A549 (cell line): ENCODE results near the gene SLC9C1. TPM values are rescaled to one million over a fixed set of nuclear protein-coding genes. Genes with fewer than 3 reads are reported as not detected.

Experiments
- ATAC-seq, 2 experiments: fragments of 200-7000 bp in 1 of 2; fragments of >200 bp in 1 of 2; cut with Nextera tagmentation in 1 of 2; cut with Tn5 transposase in 1 of 2; 3 replicates each; pipeline versions ENCODE4 v1.8.0 to v1.9.1; 2018 to 2020; ENCODE audit warnings: mild to moderate bottlenecking in 1 of 2, moderate library complexity in 1 of 2
- CTCF ChIA-PET: fragments of 300-600 bp; sonication (Branson Sonifier 250); formaldehyde crosslinking; extraction: SDS; loops from one replicate; lab custom pipeline; 2021; ENCODE audit warnings: antibody characterized with exemption, inconsistent platforms; lab: Yijun Ruan, JAX
- POLR2A ChIA-PET: fragments of 350-600 bp; formaldehyde crosslinking; extraction: SDS; loops from one replicate; lab custom pipeline; 2021; ENCODE audit warnings: antibody characterized with exemption, inconsistent platforms; lab: Yijun Ruan, JAX
- DNase-seq, 2 experiments: peaks; one replicate each; pipeline versions ENCODE4 v3.0.0 to v3.0.0-alpha.2; 2011 to 2016; ENCODE audit warnings: low read depth in 1 of 2, low spot score in 1 of 2
- FAIRE-seq: peaks from 2 replicates; lab custom pipeline; 2011; peaks lifted over from hg19 to GRCh38; lab: Jason Lieb, UNC
- H3K27ac ChIP-seq, 2 experiments: fragments of >200 bp; sonication (Bioruptor Twin); formaldehyde crosslinking; 3 replicates each; pipeline ENCODE4 v1.5.1; 2016 to 2017
- H3K4me1 ChIP-seq: fragments of >200 bp; sonication (Bioruptor Twin); formaldehyde crosslinking; 3 replicates; pipeline ENCODE4 v1.6.1; 2016
- H3K4me2 ChIP-seq: fragments of >200 bp; sonication (Bioruptor Twin); formaldehyde crosslinking; 3 replicates; pipeline ENCODE4 v1.6.1; 2016
- H3K4me3 ChIP-seq: fragments of >200 bp; sonication (Bioruptor Twin); formaldehyde crosslinking; 3 replicates; pipeline ENCODE4 v1.5.1; 2016
- H3K9me3 ChIP-seq: fragments of >200 bp; sonication (Bioruptor Twin); formaldehyde crosslinking; 3 replicates; pipeline ENCODE4 v1.6.1; 2016
- BHLHE40 ChIP-seq: IDR thresholded peaks from 2 replicates; pipeline ENCODE4 v1.6.1; 2012; ENCODE audit warnings: low read depth, low read length, inconsistent platforms
- CBX8 ChIP-seq: fragments of 200-600 bp; sonication (generic); IDR thresholded peaks from 2 replicates; pipeline ENCODE4 v1.6.1; 2016
- CEBPB ChIP-seq, 2 experiments: fragments of >200 bp in 1 of 2; sonication (Bioruptor Twin) in 1 of 2; formaldehyde crosslinking in 1 of 2; IDR thresholded peaks; 2 replicates each; pipeline ENCODE4 v1.6.1; 2012 to 2016
- CHD4 ChIP-seq: fragments of 200-600 bp; sonication (generic); IDR thresholded peaks from 2 replicates; pipeline ENCODE4 v1.6.1; 2016; ENCODE audit warnings: antibody characterized with exemption, mild to moderate bottlenecking, borderline replicate concordance
- EHF ChIP-seq: fragments of 250-450 bp; sonication (Bioruptor Pico); IDR thresholded peaks from 2 replicates; pipeline ENCODE4 v1.5.0; 2020; ENCODE audit warnings: mild to moderate bottlenecking
- FOSL2 ChIP-seq, 2 experiments: fragments of 450-650 bp in 1 of 2; fragments of >200 bp in 1 of 2; sonication (Bioruptor Twin) in 1 of 2; formaldehyde crosslinking; IDR thresholded peaks; 2 replicates each; pipeline versions ENCODE4 v1.5.0 to v1.6.1; 2016 to 2020; ENCODE audit warnings: mild to moderate bottlenecking in 1 of 2, moderate library complexity in 1 of 2
- FOXS1 ChIP-seq: fragments of 250-450 bp; sonication (Bioruptor Pico); IDR thresholded peaks from 2 replicates; pipeline ENCODE4 v1.5.0; 2020; ENCODE audit warnings: mild to moderate bottlenecking, moderate library complexity
- GATA3 ChIP-seq: IDR thresholded peaks from 2 replicates; pipeline ENCODE4 v1.6.1; 2012; ENCODE audit warnings: borderline replicate concordance
- HES2 ChIP-seq: fragments of >200 bp; sonication (Bioruptor Twin); formaldehyde crosslinking; IDR thresholded peaks from 2 replicates; pipeline ENCODE4 v1.6.1; 2016
- HOXB13 ChIP-seq: fragments of 250-450 bp; sonication (Bioruptor Pico); IDR thresholded peaks from 2 replicates; pipeline ENCODE4 v1.5.0; 2020; ENCODE audit warnings: low read depth, mild to moderate bottlenecking, moderate library complexity
- HOXB5 ChIP-seq: fragments of 250-450 bp; sonication (Bioruptor Pico); IDR thresholded peaks from 2 replicates; pipeline ENCODE4 v1.5.0; 2020; ENCODE audit warnings: mild to moderate bottlenecking, moderate library complexity
- KDM5A ChIP-seq: fragments of 200-600 bp; sonication (generic); IDR thresholded peaks from 2 replicates; pipeline ENCODE4 v1.6.1; 2016; ENCODE audit warnings: antibody characterized with exemption, mild to moderate bottlenecking
- MAFK ChIP-seq: fragments of 450-650 bp; IDR thresholded peaks from 2 replicates; pipeline ENCODE4 v1.6.1; 2014; ENCODE audit not compliant: partially characterized antibody
- MAX ChIP-seq: IDR thresholded peaks from 2 replicates; pipeline ENCODE4 v1.6.1; 2012
- MAZ ChIP-seq: fragments of 150-350 bp; IDR thresholded peaks from 2 replicates; pipeline ENCODE4 v1.6.1; 2014; ENCODE audit warnings: antibody characterized with exemption, low read depth, low read length, borderline replicate concordance
- NR3C1 ChIP-seq: fragments of >200 bp; sonication (Bioruptor Twin); formaldehyde crosslinking; IDR thresholded peaks from 3 replicates; pipeline ENCODE4 v1.6.1; 2017
- POLR2AphosphoS2 ChIP-seq: conservative IDR thresholded peaks from 2 replicates; pipeline ENCODE4 v1.6.1; 2012; ENCODE audit warnings: low read length, improper control_type of control experiment, inconsistent platforms
- RNF2 ChIP-seq: fragments of 200-600 bp; sonication (generic); IDR thresholded peaks from 2 replicates; pipeline ENCODE4 v1.6.1; 2016; ENCODE audit warnings: low read depth, mild to moderate bottlenecking, antibody characterized with exemption, moderate library complexity, borderline replicate concordance
- SMC3 ChIP-seq: fragments of >200 bp; sonication (Bioruptor Twin); formaldehyde crosslinking; IDR thresholded peaks from 3 replicates; pipeline ENCODE4 v1.6.1; 2018; ENCODE audit warnings: inconsistent platforms
- TFCP2L1 ChIP-seq: fragments of 250-450 bp; sonication (Bioruptor Pico); IDR thresholded peaks from 2 replicates; pipeline ENCODE4 v1.5.0; 2021; ENCODE audit warnings: mild to moderate bottlenecking
- WGBS: methylation state at CpG from one replicate; pipeline ENCODE4 v1.1.6; 2017; ENCODE audit errors: missing lambda C conversion rate; 5-methylcytosine and 5-hydroxymethylcytosine counted together
- polyA plus RNA-seq, 4 experiments: library from polyadenylated mRNA; depleted of rRNA in 3 of 4; stranded (reverse); fragments of >200 nt; fragmentation: RNase III in 1 of 4; extraction: RNeasy Plus Mini Kit Qiagen cat#74134 plus additional on column Dnase treatment in 1 of 4; gene quantifications; 2 replicates in 3 of 4; 3 replicates in 1 of 4; pipeline ENCODE4 v1.2.3, GENCODE V29; 2011 to 2017
- TF ChIP-seq, protein P1 (sequence below): fragments of 200-600 bp; sonication (generic); IDR thresholded peaks from 2 replicates; pipeline ENCODE4 v1.6.1; 2016; ENCODE audit warnings: antibody characterized with exemption, mild to moderate bottlenecking, moderate library complexity
- TF ChIP-seq, protein P2 (sequence below): IDR thresholded peaks from 2 replicates; pipeline ENCODE4 v1.6.1; 2012

Gene SLC9C1
- polyA plus RNA-seq, 2 of the 4 experiments (the other 2 are of a cell fraction), result not detected

DNA sequence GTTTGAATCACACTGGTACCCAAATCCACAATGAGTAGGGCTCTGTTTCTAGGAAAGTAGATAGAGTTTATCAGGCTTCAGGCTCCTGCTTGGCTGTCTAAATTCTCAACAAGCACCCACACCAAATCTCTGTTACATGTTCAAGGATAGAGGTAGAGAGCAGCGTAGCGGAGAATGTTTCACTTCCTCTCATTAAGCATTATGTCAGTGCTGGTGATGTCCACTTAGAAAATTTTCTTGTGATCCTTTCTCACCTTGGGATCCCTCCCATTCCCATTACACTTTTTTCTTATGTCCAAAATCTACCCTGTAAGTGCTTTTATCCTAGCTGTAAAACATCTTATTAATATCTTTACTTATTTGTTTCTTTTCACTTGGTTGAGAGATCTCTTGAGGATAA is 126.3 kb downstream of the SLC9C1 start:
- CTCF ChIA-PET, result no interaction called here
- POLR2A ChIA-PET, result no interaction called here
- FAIRE-seq, result no peak
- Histone ChIP-seq H3K9me3 (no peaks in the 10 kb centered on the region), H3K4me2 (no peak overlapping the region), H3K4me3 (no peak overlapping the region), H3K27ac (no peak overlapping the region), H3K4me1 (no peaks in the 10 kb centered on the region)
- 88% methylated on average over 2 of the region's 2 CpGs for WGBS
- ATAC-seq, result no peak
- DNase-seq, result no peak
- no peak for TF ChIP-seq NR3C1
- no peak for TF ChIP-seq TFCP2L1 (CRISPR knock-in tag)

DNA sequence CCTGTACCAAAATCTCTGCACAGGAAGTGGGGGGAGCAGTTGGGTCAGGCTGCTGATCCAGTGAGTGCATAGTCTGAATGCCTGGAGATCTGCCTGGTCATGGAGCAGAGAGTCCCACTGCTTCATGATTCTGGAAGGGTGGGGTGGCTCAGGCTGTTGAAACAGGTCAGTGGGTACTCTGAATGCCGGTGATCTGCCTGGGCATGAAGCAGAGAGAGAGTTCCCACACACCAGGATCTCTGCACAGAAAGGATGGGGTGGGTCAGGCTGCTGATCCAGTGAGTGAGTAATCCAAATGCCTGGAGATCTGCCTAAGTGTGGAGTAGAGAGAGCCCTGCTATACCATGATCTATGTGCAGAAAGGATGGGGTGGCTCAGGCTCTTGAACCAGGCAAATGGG is 144.9 kb downstream of the SLC9C1 start:
- no peak overlapping the region for H3K27ac ChIP-seq
- FAIRE-seq, result no peak
- TF ChIP-seq FOXS1 (CRISPR knock-in tag) (no peak), MAFK (no peak), BHLHE40 (no peak), CBX8 (no peak), RNF2 (no peak), GATA3 (no peak), KDM5A (no peak), FOSL2 (IDR thresholded peaks at IDR 0.05) (no peak), FOSL2 (CRISPR knock-in tag; IDR thresholded peaks at IDR 0.05) (no peak), HOXB5 (CRISPR knock-in tag) (no peak), EHF (CRISPR knock-in tag) (no peak)

DNA sequence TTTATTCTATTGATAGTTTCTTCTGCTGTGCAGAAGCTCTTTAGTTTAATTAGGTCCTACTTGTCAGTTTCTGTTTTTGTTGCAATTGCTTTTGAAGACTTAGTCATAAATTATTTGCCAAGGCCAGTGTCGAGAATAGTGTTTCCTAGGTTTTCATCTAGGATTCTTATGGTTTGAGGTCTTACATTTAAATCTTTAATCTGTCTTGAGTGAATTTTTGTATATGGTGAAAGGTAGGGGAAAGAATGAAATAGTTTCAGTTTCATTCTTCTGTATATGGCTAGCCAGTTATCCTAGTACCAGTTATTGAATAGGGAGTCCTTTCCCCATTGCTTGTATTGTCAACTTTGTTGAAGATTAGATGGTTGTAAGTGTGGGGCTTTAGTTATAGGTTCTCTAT is 150.3 kb downstream of the SLC9C1 start:
- CTCF ChIA-PET, result interaction anchor here (0.9 kb wide), 1 partner anchor 149 kb away, joined by 3 read pairs; no protein-coding TSS in a partner anchor
- 52% methylated on average over 1 of the region's 1 CpG for WGBS
- no peaks in the 10 kb centered on the region for H3K4me1 ChIP-seq
- ATAC-seq, result no peak
- no peak for DNase-seq
- POLR2A ChIA-PET, result no interaction called here
- no peak for TF ChIP-seq MAZ
- TF ChIP-seq, protein P1, sequence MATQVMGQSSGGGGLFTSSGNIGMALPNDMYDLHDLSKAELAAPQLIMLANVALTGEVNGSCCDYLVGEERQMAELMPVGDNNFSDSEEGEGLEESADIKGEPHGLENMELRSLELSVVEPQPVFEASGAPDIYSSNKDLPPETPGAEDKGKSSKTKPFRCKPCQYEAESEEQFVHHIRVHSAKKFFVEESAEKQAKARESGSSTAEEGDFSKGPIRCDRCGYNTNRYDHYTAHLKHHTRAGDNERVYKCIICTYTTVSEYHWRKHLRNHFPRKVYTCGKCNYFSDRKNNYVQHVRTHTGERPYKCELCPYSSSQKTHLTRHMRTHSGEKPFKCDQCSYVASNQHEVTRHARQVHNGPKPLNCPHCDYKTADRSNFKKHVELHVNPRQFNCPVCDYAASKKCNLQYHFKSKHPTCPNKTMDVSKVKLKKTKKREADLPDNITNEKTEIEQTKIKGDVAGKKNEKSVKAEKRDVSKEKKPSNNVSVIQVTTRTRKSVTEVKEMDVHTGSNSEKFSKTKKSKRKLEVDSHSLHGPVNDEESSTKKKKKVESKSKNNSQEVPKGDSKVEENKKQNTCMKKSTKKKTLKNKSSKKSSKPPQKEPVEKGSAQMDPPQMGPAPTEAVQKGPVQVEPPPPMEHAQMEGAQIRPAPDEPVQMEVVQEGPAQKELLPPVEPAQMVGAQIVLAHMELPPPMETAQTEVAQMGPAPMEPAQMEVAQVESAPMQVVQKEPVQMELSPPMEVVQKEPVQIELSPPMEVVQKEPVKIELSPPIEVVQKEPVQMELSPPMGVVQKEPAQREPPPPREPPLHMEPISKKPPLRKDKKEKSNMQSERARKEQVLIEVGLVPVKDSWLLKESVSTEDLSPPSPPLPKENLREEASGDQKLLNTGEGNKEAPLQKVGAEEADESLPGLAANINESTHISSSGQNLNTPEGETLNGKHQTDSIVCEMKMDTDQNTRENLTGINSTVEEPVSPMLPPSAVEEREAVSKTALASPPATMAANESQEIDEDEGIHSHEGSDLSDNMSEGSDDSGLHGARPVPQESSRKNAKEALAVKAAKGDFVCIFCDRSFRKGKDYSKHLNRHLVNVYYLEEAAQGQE, result no peak
- TF ChIP-seq CEBPB (IDR thresholded peaks at IDR 0.05), result no peak
- no peak for TF ChIP-seq HOXB13 (CRISPR knock-in tag)
- no peak for TF ChIP-seq MAX
- no peak for TF ChIP-seq CHD4
- no peak for TF ChIP-seq HOXB5 (CRISPR knock-in tag)
- no peak for TF ChIP-seq HES2
- TF ChIP-seq, protein P2, sequence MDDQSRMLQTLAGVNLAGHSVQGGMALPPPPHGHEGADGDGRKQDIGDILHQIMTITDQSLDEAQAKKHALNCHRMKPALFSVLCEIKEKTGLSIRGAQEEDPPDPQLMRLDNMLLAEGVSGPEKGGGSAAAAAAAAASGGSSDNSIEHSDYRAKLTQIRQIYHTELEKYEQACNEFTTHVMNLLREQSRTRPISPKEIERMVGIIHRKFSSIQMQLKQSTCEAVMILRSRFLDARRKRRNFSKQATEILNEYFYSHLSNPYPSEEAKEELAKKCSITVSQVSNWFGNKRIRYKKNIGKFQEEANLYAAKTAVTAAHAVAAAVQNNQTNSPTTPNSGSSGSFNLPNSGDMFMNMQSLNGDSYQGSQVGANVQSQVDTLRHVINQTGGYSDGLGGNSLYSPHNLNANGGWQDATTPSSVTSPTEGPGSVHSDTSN, result no peak
- no peak for TF ChIP-seq EHF (CRISPR knock-in tag)
- TF ChIP-seq SMC3, result no peak
- no peak for TF ChIP-seq POLR2AphosphoS2
- TF ChIP-seq RNF2, result no peak
- FAIRE-seq, result no peak
- peaks cover 31% of the 10 kb centered on the region for H3K9me3 ChIP-seq
- no peak overlapping the region for H3K4me3 ChIP-seq
- no peak overlapping the region for H3K27ac ChIP-seq
- no peak overlapping the region for H3K4me2 ChIP-seq

More for the DNA sequence above, 144.9 kb downstream of the SLC9C1 start:
- 0% methylated on average over 1 of the region's 1 CpG for WGBS
- Histone ChIP-seq H3K4me2 (no peak overlapping the region), H3K4me3 (no peak overlapping the region), H3K9me3 (peaks cover 39% of the 10 kb centered on the region), H3K4me1 (no peaks in the 10 kb centered on the region)
- ChIA-PET CTCF (interaction anchor here (1.2 kb wide), 1 partner anchor 32 kb away, joined by 3 read pairs; no protein-coding TSS in a partner anchor), POLR2A (no interaction called here)
- DNase-seq (no peak), ATAC-seq (no peak)
